CD8-positive, alpha-beta memory T cell (primary cell): ENCODE results near the gene CLEC2D. TPM values are rescaled to one million over a fixed set of nuclear protein-coding genes. Genes with fewer than 3 reads are reported as not detected.
"Not testable (repeated sequence)": the region's sequence is repeated elsewhere in the genome, so short reads cannot be mapped to it uniquely, and the experiment has no call there.

Experiments used
- CTCF ChIA-PET: fragments of 350-600 bp; sonication (Branson Sonifier 250); formaldehyde crosslinking; loops from one replicate; lab custom pipeline; 2021; ENCODE audit warnings: antibody characterized with exemption; lab: Charles Lee
- POLR2A ChIA-PET: fragments of 350-600 bp; sonication (Branson Sonifier 250); formaldehyde crosslinking; loops from one replicate; lab custom pipeline; 2021; ENCODE audit warnings: antibody characterized with exemption; lab: Charles Lee
- DNase-seq, 5 donors: peaks; one replicate each; pipeline versions ENCODE4 v3.0.0 to v3.0.0-alpha.2; 2020 to 2022; ENCODE audit warnings: mixed read lengths in 1 of 5
- H3K27ac ChIP-seq: one replicate; pipeline ENCODE4 v1.7.0; 2013; ENCODE audit warnings: low read depth, mild to moderate bottlenecking, low read length, moderate library complexity
- H3K27me3 ChIP-seq: 2 replicates; pipeline ENCODE4 v1.7.0; 2013; ENCODE audit warnings: low read length, mild to moderate bottlenecking; ENCODE audit not compliant: insufficient read depth, poor library complexity, severe bottlenecking
- H3K36me3 ChIP-seq: 2 replicates; pipeline ENCODE4 v1.7.0; 2013; ENCODE audit warnings: mild to moderate bottlenecking, low read length, moderate library complexity; ENCODE audit not compliant: insufficient read depth
- H3K4me1 ChIP-seq: 2 replicates; pipeline ENCODE4 v1.7.0; 2013; ENCODE audit warnings: mild to moderate bottlenecking, low read length, moderate library complexity; ENCODE audit not compliant: insufficient read depth
- H3K4me3 ChIP-seq: 2 replicates; pipeline ENCODE4 v1.7.0; 2013; ENCODE audit warnings: mild to moderate bottlenecking, low read length
- H3K9me3 ChIP-seq: 2 replicates; pipeline ENCODE4 v1.7.0; 2013; ENCODE audit warnings: mild to moderate bottlenecking, low read length
- H3K27ac Mint-ChIP-seq, 8 donors: one replicate each; pipeline ENCODE4 v1.8.0; 2020 to 2021; ENCODE audit warnings: mixed read lengths in 8 of 8, mild to moderate bottlenecking in 6 of 8, inconsistent platforms in 3 of 8, moderate library complexity in 3 of 8
- H3K27me3 Mint-ChIP-seq, 2 donors: one replicate each; pipeline ENCODE4 v1.8.0; 2020 to 2021; ENCODE audit warnings: mixed read lengths in 2 of 2, mild to moderate bottlenecking in 1 of 2, moderate library complexity in 1 of 2
- H3K36me3 Mint-ChIP-seq, 3 donors: one replicate each; pipeline ENCODE4 v1.8.0; 2020 to 2021; ENCODE audit warnings: mixed read lengths in 3 of 3, inconsistent platforms in 1 of 3, mild to moderate bottlenecking in 1 of 3
- H3K4me1 Mint-ChIP-seq, 3 donors: one replicate each; pipeline ENCODE4 v1.8.0; 2020 to 2021; ENCODE audit warnings: mixed read lengths in 3 of 3, inconsistent platforms in 1 of 3, mild to moderate bottlenecking in 1 of 3
- H3K4me3 Mint-ChIP-seq, 7 donors: one replicate each; pipeline ENCODE4 v1.8.0; 2020 to 2021; ENCODE audit warnings: mixed read lengths in 7 of 7, mild to moderate bottlenecking in 6 of 7, moderate library complexity in 4 of 7, inconsistent platforms in 2 of 7
- H3K9me3 Mint-ChIP-seq, 5 donors: one replicate each; pipeline ENCODE4 v1.8.0; 2020 to 2022; ENCODE audit warnings: mixed read lengths in 5 of 5, mild to moderate bottlenecking in 3 of 5, moderate library complexity in 2 of 5, inconsistent platforms in 1 of 5
- polyA plus RNA-seq: library from polyadenylated mRNA; unstranded; fragments of 300-500 nt; fragmentation: Illumina TruSeq; gene quantifications from one replicate; pipeline ENCODE4 v1.2.3, GENCODE V29; 2021
- total RNA-seq, 2 experiments: library from RNA; stranded (reverse); gene quantifications; one replicate each; pipeline ENCODE4 v1.2.3, GENCODE V29; 2021

Gene CLEC2D
- total and polyA plus RNA-seq, 3 experiments from 2014 or later, result 311 to 340 (median 320) TPM

DNA sequence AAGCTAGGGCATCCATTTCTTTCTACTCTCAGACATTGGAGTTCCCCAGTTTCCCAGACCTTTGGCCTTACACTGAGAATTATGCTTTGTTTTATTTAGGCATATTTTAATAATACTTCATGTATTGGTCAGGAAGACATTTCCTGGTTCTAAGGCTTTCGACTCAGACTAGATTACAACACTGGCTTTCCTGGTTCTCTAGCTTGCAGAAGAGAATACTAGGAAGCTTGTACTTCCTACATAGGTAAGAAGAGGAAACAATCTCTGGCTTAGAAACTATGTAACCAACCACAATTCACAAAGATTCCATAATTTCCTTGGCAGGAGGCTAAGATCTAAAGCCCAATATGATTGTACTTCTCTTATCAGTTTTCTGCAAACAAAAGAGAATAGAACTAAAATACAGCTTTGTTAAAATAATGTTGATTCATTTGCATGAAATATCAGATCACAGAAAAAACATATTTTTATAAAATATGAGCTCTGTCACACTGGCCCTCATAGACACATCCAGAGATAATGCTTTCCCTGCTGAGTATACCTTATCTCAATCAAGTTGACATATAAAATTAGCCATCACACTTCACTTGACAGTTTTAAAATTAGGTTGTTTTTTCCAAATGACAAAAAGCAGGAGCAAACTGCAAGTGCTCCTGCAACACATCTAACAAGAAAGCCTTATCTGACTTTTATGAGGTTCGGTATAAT, 30.5 kb downstream of the CLEC2D start:
- Histone ChIP-seq H3K4me3 (no peak overlapping the region), H3K27me3 (no peaks in the 10 kb centered on the region), H3K36me3 (peaks cover 8% of the 10 kb centered on the region), H3K9me3 (peaks cover 12% of the 10 kb centered on the region), H3K27ac (no peak overlapping the region), H3K4me1 (peaks cover 44% of the 10 kb centered on the region)
- peaks cover 8 to 48% (median 23%) of the 10 kb centered on the region in 5 donors for H3K9me3 Mint-ChIP-seq
- no peaks in the 10 kb centered on the region for H3K27me3 Mint-ChIP-seq
- POLR2A ChIA-PET, result interaction anchor here (0.9 to 1.7 kb wide), 6 partner anchors 8 to 52 kb away, joined by 3 to 7 read pairs (median 4); no protein-coding TSS in a partner anchor
- DNase-seq, result no peak
- H3K27ac Mint-ChIP-seq, result peak overlapping the region in 7 of 8 donors; percentile 47 to 97 (median 76)
- CTCF ChIA-PET, result interaction anchor here (0.9 to 2.0 kb wide), 6 partner anchors 9 to 68 kb away, joined by 3 to 10 read pairs (median 3); no protein-coding TSS in a partner anchor
- H3K36me3 Mint-ChIP-seq, result peaks cover 20 to 46% (median 29%) of the 10 kb centered on the region in 3 donors
- H3K4me3 Mint-ChIP-seq, result peak overlapping the region in 2 of 7 donors; percentile 5 to 58
- peaks cover 63 to 77% (median 76%) of the 10 kb centered on the region in 3 donors for H3K4me1 Mint-ChIP-seq

DNA sequence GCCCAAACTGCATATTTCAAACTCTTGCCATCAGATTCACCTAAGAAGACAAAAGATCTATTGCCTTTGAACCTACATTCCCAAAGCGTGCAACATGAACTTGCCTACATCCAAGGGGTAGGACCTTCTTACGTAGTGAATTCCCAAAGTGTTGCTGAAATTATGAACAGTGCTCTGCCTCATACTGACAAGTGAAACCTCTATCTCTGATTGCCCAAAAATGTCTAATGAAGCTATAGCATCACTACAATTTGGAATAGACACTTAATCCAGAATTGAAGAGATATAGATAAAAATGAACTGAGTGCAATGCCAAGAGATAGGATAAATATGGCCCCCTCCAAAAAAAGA, 31.1 kb downstream of the CLEC2D start:
- Mint-ChIP-seq H3K36me3 (peaks cover 15 to 46% (median 23%) of the 10 kb centered on the region in 3 donors), H3K27me3 (no peaks in the 10 kb centered on the region), H3K4me1 (peaks cover 68 to 78% (median 76%) of the 10 kb centered on the region in 3 donors), H3K9me3 (peaks cover 8 to 43% (median 17%) of the 10 kb centered on the region in 5 donors), H3K4me3 (peak overlapping the region in 3 of 7 donors; percentile 3 to 58 (median 11)), H3K27ac (peak overlapping the region; percentile 5 to 98 (median 90))
- no peaks in the 10 kb centered on the region for H3K27me3 ChIP-seq
- POLR2A ChIA-PET, result interaction anchor here (1.5 to 1.7 kb wide), 2 partner anchors 11 to 42 kb away, joined by 4 to 5 read pairs; no protein-coding TSS in a partner anchor
- H3K4me1 ChIP-seq, result peaks cover 47% of the 10 kb centered on the region
- no peak for DNase-seq
- no peak overlapping the region for H3K27ac ChIP-seq
- peaks cover 12% of the 10 kb centered on the region for H3K9me3 ChIP-seq
- peaks cover 3% of the 10 kb centered on the region for H3K36me3 ChIP-seq
- H3K4me3 ChIP-seq, result no peak overlapping the region
- CTCF ChIA-PET, result interaction anchor here (1.7 to 2.0 kb wide), 3 partner anchors 8 to 69 kb away, joined by 3 to 10 read pairs (median 6); no protein-coding TSS in a partner anchor

DNA sequence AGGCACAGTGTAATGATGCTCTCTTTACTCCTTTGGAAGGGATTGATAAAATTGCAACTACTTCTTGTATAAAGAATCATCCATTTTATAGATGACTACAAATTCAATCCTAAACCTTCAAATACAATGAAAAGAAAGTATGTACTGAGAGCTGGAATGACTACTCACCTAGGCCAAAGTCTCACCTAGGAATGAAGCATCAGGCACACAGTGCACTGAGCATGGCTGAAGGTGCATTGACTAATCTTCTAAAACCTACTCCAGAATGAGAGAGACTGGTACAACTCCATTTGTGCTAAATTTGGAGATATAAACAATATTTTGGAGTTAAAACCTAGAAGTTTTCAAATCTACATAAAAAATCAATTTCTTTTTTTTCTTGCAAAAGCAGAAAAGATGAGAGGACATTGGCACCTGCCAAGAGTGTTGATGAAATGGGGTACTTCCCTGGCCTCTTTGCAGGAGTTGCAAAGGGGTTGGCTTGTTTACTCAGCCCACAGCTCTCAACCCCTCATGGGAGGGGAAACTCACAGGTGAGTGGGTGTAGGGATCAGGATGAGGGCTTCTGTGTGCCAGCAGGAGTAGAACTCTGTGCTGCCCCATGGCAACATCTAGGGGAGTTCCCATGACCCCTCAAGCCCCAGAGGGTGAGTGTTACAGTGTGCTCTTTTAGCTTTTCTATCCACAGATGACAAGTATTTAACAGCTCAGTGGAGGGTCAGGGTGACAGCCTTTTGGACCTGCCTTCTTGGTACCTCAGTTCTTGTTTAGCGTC, 32.1 kb downstream of the CLEC2D start:
- Mint-ChIP-seq H3K27ac (peak overlapping the region; percentile 78 to 98 (median 94)), H3K4me1 (peaks cover 76 to 83% (median 80%) of the 10 kb centered on the region in 3 donors), H3K36me3 (peaks cover 14 to 43% (median 14%) of the 10 kb centered on the region in 3 donors), H3K27me3 (no peaks in the 10 kb centered on the region), H3K9me3 (peaks cover 8 to 38% (median 13%) of the 10 kb centered on the region in 5 donors), H3K4me3 (peak overlapping the region; percentile 68 to 88 (median 79))
- Histone ChIP-seq H3K4me3 (peak overlapping the region; percentile 37), H3K27me3 (no peaks in the 10 kb centered on the region), H3K9me3 (peaks cover 11% of the 10 kb centered on the region), H3K27ac (peak overlapping the region; percentile 33), H3K4me1 (peaks cover 56% of the 10 kb centered on the region), H3K36me3 (no peaks in the 10 kb centered on the region)
- POLR2A ChIA-PET, result interaction anchor here (0.7 to 1.8 kb wide), 8 partner anchors 19 to 65 kb away, joined by 3 to 13 read pairs (median 6); no protein-coding TSS in a partner anchor
- CTCF ChIA-PET, result interaction anchor here (0.9 to 2.2 kb wide), 4 partner anchors 13 to 50 kb away, joined by 3 to 11 read pairs (median 4); partner anchors contain the start of gene CLEC2D
- DNase-seq, result peak in 3 of 5 donors; percentile 22 to 55 (median 33)

DNA sequence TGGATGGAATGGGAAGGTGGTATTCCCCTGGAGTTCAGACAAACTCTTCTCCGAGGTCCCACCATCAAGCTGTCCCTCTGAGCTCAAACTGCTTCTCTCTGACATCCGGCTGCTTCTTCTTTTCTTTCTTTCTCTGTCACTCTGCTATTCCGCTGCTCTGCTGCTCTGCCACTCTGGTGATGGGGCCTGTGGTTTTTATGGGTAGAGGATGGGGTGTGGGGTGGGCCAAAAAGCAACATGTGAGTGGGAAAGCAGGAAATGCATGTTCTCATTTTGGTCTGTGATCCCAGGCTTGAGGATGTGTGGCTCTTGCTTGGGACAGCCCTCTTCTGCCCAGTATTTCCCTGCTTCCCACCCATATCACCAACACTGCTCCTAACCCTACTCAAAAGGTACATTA, 32.7 kb downstream of the CLEC2D start:
- Histone ChIP-seq H3K27me3 (no peaks in the 10 kb centered on the region), H3K27ac (peak overlapping the region; percentile 33), H3K9me3 (peaks cover 10% of the 10 kb centered on the region), H3K4me3 (peak overlapping the region; percentile 37), H3K4me1 (peaks cover 62% of the 10 kb centered on the region), H3K36me3 (no peaks in the 10 kb centered on the region)
- Mint-ChIP-seq H3K36me3 (peaks cover 9 to 37% (median 10%) of the 10 kb centered on the region in 3 donors), H3K4me1 (peaks cover 82 to 90% (median 87%) of the 10 kb centered on the region in 3 donors), H3K9me3 (peaks cover 3 to 33% (median 8%) of the 10 kb centered on the region in 5 donors), H3K27me3 (no peaks in the 10 kb centered on the region), H3K27ac (peak overlapping the region; percentile 78 to 98 (median 94)), H3K4me3 (peak overlapping the region; percentile 68 to 88 (median 79))
- ChIA-PET CTCF (interaction anchor here (0.9 to 2.2 kb wide), 4 partner anchors 14 to 51 kb away, joined by 3 to 11 read pairs (median 4); partner anchors contain the start of gene CLEC2D), POLR2A (interaction anchor here (0.7 to 1.8 kb wide), 8 partner anchors 20 to 65 kb away, joined by 3 to 13 read pairs (median 6); no protein-coding TSS in a partner anchor)
- DNase-seq, result peak in 4 of 5 donors; percentile 28 to 76 (median 64)

DNA sequence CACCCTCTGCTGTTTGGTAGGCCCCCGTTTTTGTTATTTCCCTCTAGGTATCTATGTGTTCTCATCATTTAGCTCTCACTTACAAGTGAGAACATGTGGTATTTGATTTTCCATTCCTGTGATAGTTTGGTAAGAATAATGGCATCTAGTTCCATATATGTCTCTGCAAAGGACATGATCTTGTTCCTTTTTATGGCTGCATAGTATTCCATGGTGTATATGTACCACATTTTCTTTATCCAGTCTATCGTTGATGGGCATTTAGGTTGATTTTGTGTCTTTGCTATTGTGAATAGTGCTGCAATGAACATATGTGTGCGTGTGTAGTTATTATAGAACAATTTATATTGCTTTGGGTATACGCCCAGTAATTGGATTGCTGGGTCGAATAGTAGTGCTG, 35.0 kb downstream of the CLEC2D start:
- not testable (repeated sequence) for DNase-seq, H3K27ac ChIP-seq, H3K36me3 ChIP-seq, H3K27me3 Mint-ChIP-seq, H3K9me3 ChIP-seq, H3K4me3 ChIP-seq, H3K4me3 Mint-ChIP-seq, H3K27me3 ChIP-seq
- peaks cover 0 to 14% (median 0%) of the 10 kb centered on the region in 5 donors for H3K9me3 Mint-ChIP-seq
- peaks cover 71% of the 10 kb centered on the region for H3K4me1 ChIP-seq
- peak overlapping the region in 6 of 8 donors; percentile 0 to 89 (median 28) for H3K27ac Mint-ChIP-seq
- peaks cover 1 to 20% (median 8%) of the 10 kb centered on the region in 3 donors for H3K36me3 Mint-ChIP-seq
- peaks cover 85 to 89% (median 87%) of the 10 kb centered on the region in 3 donors for H3K4me1 Mint-ChIP-seq
- ChIA-PET POLR2A (interaction anchor here (0.7 to 1.7 kb wide), 2 partner anchors 17 to 70 kb away, joined by 3 to 4 read pairs; no protein-coding TSS in a partner anchor), CTCF (interaction anchor here (1.6 kb wide), 1 partner anchor 38 kb away, joined by 5 read pairs; no protein-coding TSS in a partner anchor)

DNA sequence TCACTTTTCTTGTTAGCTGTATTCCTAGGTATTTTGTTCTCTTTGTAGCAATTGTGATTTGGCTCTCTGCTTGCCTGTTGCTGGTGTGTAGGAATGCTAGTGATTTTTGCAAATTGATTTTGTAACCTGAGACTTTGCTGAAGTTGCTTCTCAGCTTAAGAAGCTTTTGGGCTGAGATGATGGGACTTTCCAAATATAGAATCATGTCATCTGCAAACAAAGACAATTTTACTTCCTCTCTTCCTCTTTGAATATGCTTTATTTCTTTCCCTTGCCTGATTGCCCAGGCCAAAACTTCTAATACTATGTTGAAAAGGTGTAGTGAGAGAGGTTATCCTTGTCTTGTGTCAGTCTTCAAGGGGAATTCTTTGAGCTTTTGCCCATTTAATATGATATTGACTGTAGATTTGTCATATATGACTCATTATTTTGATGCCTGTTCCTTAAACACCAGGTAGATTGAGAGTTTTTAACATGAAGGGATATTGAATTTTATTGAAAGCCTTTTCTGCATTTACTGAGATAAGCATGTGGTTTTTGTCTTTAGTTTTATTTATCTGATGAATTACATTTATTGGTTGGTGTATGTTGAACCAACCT, 36.7 kb downstream of the CLEC2D start:
- Histone ChIP-seq H3K9me3 (no peaks in the 10 kb centered on the region), H3K4me3 (no peak overlapping the region), H3K4me1 (peaks cover 61% of the 10 kb centered on the region), H3K27me3 (no peaks in the 10 kb centered on the region), H3K27ac (no peak overlapping the region), H3K36me3 (no peaks in the 10 kb centered on the region)
- H3K27me3 Mint-ChIP-seq, result no peaks in the 10 kb centered on the region
- H3K36me3 Mint-ChIP-seq, result peaks cover 1 to 13% (median 4%) of the 10 kb centered on the region in 3 donors
- H3K4me1 Mint-ChIP-seq, result peaks cover 71 to 84% (median 78%) of the 10 kb centered on the region in 3 donors
- peak overlapping the region; percentile 15 to 65 (median 43) for H3K4me3 Mint-ChIP-seq
- DNase-seq, result no peak
- peak overlapping the region; percentile 3 to 89 (median 73) for H3K27ac Mint-ChIP-seq
- CTCF ChIA-PET, result interaction anchor here (0.9 to 4.5 kb wide), 9 partner anchors 9 to 257 kb away, joined by 3 to 80 read pairs (median 12); no protein-coding TSS in a partner anchor
- POLR2A ChIA-PET, result interaction anchor here (1.0 to 2.1 kb wide), 3 partner anchors 30 to 58 kb away, joined by 4 to 17 read pairs (median 5); no protein-coding TSS in a partner anchor
- peaks cover 0 to 3% (median 0%) of the 10 kb centered on the region in 5 donors for H3K9me3 Mint-ChIP-seq
